GM18520 (cell line): Measurements from ENCODE around the gene PORCN.

Experiments used
- ATAC-seq: cut with Tn5 transposase; IDR thresholded peaks from one replicate; pipeline ENCODE4 v1.9.1; 2021; ENCODE audit not compliant: unreplicated experiment

The PORCN gene

DNA sequence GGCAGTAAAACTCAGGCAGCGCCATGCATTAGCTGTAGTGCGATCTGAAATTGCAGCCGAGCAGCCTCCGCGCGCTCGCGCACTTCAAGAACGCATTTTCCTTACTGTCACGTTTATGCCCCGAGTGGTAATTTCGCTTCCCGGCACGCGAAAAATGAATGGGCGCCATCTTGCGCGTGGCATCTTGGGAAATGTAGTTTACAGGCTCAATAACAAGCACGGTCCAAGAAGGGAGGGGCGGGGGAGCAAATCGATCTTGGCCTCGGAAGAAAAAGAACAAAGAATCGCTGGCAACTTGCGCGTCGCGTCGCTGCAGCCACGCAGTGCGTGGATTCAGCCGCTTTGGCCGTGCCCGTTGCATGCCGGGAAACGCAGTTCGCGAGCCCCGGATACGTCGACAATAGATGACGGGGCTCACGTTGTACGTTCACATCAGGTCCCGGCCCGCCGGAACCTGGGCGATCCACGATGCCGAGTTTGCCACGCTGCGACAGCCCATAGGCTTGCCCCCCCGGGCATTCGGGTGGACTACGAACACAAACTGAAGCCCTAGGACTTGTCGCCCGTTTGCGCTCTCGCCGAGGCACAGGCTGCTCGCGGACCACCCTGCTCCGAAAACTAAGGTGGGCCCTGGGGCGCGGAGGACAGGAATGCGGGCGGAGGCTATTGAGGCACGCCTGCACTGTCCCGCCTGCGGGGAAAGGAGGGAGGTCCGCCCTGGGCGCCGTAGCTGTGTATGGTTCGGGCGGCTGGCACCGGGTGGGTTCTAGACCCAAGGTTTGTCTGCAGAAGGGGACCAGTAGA, 32.8 kb upstream of the PORCN start, which contains the start of gene FTSJ1:
FTSJ1 (plus strand) TSS at position 426 of the 804 bp plus-strand sequence. CDS start 1,849 bp downstream, outside the sequence.
- ATAC-seq, result peak; percentile 86

DNA sequence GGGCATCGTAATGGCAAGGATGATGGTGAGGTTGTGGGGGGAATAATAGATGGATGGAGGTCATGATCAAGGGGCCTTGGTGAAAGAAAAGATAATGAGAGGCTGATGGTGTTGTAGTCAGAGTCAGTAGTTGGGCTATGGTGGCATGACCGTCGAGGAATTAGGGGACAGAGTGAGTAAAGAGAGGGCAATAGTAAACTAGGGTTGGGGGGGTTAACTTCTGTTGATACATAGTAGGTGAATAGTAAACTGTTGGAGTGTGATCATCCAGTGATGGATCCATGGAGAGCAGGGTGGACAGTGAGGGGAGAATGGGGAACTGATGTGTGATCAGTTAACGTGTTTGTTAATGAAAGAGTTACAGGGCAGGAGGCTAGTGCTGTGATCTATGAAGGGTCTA, 31.9 kb upstream of the PORCN start:
- ATAC-seq, result no peak

DNA sequence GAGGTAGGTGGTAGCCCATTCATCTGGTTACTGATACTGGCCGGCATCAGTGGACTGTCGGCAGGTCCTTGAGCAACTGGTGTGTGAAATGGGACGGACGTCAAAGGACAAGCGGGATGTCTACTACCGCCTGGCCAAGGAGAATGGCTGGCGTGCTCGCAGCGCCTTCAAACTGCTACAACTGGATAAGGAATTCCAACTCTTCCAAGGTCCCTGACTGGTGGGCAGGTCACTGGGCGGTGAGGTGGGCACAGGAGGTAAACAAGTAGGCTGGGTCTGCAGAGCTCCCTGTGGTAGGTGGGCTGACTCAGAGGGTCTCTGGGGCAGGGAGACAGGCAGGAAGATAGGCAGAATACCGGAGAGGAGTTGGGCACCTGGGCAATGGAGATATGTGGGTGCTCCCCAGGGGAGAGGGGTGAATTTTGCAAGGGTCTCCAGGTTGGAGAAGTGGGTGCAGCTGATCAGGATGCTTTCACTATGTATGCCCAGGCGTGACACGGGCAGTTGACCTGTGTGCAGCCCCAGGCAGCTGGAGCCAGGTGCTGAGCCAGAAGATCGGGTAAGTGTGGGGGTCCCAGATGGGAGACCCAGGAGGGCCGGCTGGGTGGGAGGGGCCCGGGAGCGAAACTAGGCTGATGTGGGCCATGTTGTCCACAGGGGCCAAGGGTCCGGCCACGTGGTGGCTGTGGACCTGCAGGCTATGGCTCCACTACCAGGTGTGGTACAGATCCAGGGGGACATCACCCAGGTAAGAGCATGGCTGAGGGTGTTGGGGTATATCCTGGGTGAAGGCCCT, 30.6 kb upstream of the PORCN start:
- ATAC-seq, result no peak

DNA sequence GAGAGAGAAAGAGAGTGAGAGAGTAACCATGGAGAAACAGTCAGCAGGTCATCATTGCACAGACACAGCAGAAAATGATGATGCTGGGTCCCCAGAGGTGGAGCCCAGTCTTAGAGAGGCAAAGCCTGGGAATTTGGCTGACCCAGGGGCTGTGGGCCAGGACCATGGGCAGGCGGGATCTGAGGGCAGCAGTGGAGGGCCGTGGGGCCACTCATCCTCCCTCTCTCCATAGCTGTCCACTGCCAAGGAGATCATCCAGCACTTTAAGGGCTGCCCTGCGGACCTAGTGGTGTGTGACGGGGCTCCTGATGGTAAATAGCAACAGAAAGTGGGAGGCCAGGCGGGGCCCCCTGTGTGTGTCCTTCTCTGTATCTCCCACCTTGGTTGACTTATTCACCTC, 30.0 kb upstream of the PORCN start:
- ATAC-seq, result no peak

GRCh38 chrX:48480142-48480541, 28.6 kb upstream of the PORCN start:
- no peak for ATAC-seq

GRCh38 chrX:48480583-48480982, 28.2 kb upstream of the PORCN start:
- no peak for ATAC-seq

DNA sequence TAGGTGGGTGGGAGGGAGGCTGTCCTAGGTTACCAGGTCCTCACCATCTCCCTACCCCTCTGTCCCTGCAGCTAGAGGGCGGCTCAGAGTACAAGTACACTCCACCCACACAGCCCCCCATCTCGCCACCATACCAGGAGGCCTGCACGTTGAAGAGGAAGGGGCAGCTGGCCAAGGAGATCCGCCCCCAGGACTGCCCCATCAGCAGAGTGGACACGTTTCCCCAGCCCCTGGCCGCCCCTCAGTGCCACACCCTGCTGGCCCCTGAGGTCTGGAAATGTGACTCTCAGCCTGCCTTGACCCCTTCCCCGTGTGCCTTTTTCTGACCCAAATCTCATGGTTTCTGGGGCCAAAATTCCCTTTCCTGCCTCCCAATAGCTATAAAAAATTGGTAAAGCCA, 26.3 kb upstream of the PORCN start:
- no peak for ATAC-seq

- ATAC-seq, result no peak
These were observed 21.4 kb upstream of the PORCN start for GRCh38 chrX:48487362-48487798.

GRCh38 chrX:48488034-48488433, 20.8 kb upstream of the PORCN start:
- no peak for ATAC-seq

- ATAC-seq, result no peak
These were observed 19.5 kb upstream of the PORCN start for GRCh38 chrX:48489296-48489695.

- ATAC-seq, result no peak
These were observed 18.9 kb upstream of the PORCN start for GRCh38 chrX:48489892-48490291.

DNA sequence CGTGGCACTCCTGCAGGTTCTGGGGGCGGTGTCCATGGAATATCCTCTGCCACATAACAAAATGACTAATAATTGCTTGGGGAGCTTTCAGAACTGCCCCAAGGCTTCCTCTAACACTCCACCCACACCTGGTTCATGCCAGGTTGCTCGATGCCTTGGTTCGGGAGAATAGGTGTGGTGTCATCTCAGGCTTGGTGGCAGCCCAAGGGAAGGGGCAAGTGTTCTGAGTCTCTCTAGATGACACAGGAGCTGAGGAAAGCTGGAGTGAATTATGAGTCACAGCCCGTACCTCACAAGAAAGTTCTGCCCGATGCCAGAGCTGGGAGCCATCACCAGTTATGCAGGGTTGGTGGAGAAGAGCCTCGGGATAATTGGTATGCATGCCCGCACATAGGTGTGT, 18.1 kb upstream of the PORCN start:
- no peak for ATAC-seq

DNA sequence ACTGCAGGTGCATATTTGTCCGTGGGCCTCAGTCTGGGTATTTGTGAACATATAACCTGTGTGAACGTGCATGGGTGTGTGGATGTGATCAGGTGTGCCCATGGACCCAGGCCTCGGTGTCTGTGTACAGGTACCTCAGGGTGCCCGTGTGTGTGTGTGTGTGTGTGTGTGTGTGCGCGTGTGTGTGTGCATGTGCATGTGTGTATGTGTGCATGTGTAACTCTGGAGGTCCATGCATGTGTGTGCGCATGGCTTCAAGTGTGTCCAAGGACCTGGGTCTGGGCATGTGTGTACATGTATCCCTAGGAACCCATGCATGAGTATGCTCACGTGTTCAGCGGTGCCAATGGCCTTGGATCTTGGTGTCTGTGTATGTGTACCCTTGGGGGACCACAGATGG, 17.0 kb upstream of the PORCN start:
- no peak for ATAC-seq

GRCh38 chrX:48492293-48492910, 16.4 kb upstream of the PORCN start:
- no peak for ATAC-seq

GRCh38 chrX:48493890-48494364, 14.9 kb upstream of the PORCN start:
- ATAC-seq, result no peak

GRCh38 chrX:48496660-48497059, 12.1 kb upstream of the PORCN start:
- ATAC-seq, result no peak

DNA sequence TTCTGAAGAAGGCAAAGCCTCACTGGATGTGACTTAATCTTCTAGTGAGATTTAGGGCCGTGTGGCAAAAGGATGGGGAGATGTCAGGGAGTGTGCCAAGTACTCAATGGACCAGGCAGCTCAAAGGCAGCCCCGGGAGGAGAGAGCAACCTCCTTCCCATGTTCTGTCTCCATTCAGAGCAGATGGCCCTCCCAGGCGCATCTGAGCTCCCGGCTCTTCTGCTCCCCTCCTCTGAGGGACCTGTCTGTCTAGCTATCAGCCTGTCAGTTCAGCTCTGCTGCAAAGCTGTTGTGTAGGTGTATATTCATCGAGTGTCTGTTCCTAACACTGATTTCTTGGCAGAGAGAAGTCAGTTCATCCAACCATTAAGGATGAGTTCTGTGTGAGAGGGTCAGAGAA, 10.9 kb upstream of the PORCN start:
- ATAC-seq, result no peak

GRCh38 chrX:48498374-48498809, 10.4 kb upstream of the PORCN start:
- no peak for ATAC-seq

DNA sequence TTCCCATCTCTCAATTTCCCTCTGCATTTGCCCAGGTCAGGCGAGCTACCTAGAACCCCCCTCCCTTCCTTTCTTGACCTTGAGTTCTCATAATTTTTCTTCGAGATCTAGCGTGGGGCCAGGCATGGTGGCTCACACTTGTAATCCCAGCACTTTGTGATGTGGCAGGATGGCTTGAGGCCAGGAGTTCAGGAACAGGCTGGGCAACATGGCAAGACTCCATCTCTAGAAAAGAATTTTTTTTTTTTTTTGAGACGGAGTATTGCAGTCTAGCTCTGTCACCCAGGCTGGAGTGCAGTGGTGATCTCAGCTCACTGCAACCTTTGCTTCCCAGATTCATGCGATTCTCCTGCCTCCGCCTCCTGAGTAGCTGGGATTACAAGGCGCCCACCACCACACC, 4.5 kb upstream of the PORCN start:
- no peak for ATAC-seq

DNA sequence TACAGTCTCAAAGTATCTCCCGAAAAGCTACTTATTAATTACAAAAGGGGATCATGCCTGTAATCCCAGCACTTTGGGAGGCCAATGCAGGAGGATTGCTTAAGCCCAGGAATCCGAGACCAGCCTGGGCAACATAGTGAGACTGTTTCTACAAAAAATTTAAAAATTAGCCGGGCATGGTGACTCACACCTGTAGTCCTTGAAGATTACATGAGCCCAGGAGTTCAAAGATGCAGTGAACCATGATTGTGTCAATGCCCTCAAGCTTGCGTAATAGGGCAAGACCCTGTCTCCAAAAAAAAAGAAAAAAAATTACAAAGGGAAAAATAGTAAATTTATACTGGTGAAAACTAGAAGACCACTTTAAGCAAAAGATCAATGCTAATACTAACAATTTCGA, 3.3 kb upstream of the PORCN start:
- ATAC-seq, result no peak

- no peak for ATAC-seq
These were observed 1.5 kb upstream of the PORCN start for GRCh38 chrX:48507246-48507645.

- ATAC-seq, result no peak
These were observed 426 bp downstream of the PORCN start for GRCh38 chrX:48509245-48509590.
